GM19035 (cell line): Measurements from ENCODE around the gene ZNRF3.
"Not testable (repeated sequence)": the region's sequence is repeated elsewhere in the genome, so short reads cannot be mapped to it uniquely, and the experiment has no call there.

Source experiments
- ATAC-seq: cut with Tn5 transposase; IDR thresholded peaks from one replicate; pipeline ENCODE4 v1.9.1; 2021; ENCODE audit not compliant: unreplicated experiment

The ZNRF3 gene

GRCh38 chr22:29003552-29003951, 120.2 kb downstream of the ZNRF3 start:
- ATAC-seq: no peak

DNA sequence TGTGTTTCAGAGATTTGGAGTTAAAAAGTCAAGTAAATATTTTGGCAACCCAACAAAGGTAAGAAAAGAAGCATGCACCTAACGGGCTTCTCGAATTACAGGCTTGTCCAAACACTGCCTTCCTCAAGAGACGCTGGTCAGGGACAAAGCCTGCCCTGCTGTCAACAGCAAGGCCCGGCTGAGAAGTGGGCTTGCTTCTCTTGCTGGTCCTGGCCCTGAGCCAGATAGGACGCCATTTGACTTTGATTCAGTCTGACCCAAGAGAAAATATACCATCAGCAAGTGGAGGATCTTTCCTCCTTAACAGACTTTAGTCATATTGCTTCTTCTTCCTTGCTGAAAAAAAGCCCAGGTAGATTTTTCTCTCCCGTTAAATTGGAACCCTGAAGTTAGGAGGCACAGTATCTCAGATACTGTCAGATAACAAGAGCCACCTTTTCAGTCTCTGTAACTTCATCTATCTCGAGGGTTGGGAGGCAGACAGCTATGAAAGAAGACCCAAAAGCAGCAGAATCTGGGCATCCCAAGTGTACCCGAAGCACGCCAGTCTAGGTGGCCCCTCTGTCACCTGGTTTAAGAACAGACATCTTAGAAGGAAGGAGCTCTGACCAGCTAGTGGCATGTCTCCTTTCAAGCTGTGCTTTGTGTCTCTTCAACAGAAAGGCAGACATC, 120.7 kb downstream of the ZNRF3 start:
- no peak for ATAC-seq

DNA sequence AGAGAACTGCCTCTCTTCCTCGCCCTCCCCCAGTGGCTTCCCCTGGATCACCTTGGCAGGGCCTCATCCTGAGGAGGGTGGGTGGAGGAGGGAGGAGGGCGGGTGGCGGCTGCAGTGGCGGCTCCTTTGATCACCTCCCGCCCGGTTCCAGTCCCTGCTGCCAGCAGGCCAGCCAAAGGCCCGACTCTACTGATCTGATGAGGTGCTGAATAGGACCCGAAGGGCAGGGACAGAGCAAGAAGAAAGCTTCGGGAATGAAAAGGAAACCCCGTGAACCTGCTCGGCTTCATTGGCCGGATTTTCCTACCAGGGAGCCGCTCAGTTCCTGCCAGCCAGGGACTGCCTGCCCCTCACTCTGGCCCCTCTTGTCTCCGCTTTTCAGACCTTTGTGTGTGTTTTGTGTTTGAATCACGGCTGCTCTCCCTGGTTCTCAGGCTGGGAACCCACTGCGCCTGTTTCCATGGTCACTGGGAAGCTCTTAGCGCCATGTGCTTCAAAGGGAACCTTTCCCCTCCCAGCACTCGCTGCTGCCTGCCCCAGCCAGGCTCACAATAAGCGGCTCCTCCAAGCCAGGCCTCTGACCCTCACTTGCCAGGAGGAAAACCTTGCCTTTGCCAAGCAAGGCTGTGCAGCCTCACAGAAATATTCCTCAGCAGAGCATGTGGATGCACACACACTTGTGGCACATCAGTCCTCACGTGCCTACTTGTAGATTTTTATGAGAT, 121.4 kb downstream of the ZNRF3 start:
- no peak for ATAC-seq

GRCh38 chr22:29005754-29006153, 122.4 kb downstream of the ZNRF3 start:
- not testable (repeated sequence) for ATAC-seq

DNA sequence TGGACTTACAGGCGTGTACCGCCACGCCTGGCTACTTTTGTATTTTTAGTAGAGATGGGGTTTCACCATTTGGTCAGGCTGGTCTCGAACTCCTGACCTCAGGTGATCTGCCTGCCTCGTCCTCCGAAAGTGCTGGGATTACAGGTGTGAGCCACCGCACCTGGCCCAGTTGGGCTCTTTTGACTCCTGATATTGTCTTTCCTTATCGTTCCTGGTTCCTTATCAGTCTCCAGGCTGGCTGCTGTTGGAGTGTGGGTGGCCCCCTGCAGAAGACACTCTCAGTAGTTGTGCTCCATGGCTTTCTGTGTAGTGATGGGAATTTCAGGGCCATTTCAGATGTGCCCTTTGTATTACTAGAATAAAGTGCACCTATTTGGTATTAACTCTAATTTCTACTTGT, 123.0 kb downstream of the ZNRF3 start:
- no peak for ATAC-seq

DNA sequence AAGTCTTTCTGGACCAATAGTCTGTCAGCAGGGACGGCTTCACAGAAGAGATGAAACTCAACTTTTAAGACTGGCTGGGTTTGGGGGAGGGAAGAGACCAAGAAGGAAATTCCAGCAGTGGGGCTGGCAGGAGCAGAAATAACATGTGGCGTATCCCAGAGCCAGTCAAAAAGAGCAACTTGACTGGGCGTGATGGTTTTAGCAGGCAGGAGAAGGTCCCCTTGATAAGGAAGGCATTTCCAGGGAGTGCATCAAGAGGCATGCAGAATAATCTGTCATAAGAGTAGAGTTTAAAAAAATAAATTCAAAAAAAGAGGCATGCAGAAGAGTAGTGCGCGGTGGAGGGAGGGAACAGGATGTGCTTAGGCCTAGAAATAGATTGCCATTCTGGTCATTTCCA, 125.8 kb downstream of the ZNRF3 start:
- no peak for ATAC-seq

DNA sequence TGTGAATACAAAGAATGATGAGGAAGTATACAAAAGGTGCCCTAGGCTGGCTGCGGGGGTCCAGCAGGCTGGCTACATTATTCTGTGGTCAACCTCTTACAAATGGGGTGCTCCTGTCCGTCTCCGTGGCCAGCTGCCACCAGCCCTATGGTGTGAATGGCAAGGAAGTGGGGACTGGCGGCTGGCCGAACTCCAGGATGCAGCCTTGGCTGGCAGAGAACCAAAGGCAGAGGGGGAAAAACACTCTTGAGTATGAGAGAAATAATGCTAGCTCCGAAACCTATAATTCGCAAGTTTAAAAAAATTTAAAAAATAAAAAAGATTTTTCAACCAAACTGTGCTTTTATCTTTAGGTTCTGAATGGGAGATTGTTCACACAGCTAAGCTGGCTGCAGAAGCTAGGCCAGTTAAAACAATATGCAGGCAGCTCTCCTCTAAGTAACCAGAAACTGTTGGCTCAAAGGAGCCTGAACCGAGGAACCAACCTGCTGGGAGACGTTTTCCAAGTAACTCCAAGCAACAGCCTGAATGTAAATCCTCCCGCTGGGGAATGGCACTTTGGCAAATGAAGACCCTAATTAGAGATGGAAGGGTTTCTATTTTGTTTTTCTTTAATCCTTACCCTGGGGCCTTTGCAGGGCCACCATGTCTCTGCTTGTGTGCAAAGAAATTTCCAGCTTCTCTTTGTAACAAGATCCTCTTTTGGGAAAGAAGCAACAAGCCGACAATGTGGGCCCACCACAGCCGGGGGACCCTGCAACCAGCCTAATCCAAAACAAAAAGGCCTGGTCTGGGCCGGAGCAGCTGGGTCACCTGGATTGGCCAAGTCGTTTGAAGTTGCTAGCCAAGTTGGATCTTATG, 128.1 kb downstream of the ZNRF3 start:
- no peak for ATAC-seq

DNA sequence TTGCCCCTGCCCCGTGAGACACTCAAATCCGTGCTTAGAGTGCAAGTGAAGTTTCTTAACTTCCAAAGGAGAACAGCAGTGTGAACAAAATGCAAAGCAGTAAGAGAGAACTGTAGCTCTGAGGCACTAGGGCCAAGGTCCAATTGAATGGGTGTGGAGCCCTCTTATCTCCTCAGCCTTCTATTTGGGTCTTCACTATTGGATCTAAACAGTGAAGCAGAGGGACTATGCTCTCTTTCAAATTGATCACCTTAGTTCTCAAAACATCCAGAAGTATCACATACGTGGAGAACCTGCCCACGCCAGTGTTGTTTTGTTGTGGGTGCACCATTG, 128.7 kb downstream of the ZNRF3 start:
- ATAC-seq: no peak

- no peak for ATAC-seq
Measured at GRCh38 chr22:29012952-29013351, 129.6 kb downstream of the ZNRF3 start.

DNA sequence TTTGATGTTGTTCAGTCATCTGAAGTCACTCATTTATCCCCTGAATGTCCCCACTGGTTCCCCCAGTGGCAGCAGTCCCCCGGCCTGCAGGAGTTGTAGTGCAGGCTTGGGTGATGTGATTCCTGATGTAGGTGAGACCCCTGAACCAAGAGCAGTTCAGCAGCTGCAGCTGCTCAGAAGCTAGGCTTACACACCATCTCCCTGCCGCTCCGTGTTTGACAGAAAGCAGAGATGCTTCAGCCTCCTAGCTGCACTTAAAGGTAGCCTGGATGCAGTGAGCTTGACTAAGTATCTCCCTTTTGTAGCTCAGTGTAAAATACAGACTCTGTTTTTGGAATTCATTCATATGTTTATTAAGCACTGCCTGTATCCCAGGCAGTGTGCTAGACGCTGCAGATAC, 130.9 kb downstream of the ZNRF3 start:
- ATAC-seq: no peak

DNA sequence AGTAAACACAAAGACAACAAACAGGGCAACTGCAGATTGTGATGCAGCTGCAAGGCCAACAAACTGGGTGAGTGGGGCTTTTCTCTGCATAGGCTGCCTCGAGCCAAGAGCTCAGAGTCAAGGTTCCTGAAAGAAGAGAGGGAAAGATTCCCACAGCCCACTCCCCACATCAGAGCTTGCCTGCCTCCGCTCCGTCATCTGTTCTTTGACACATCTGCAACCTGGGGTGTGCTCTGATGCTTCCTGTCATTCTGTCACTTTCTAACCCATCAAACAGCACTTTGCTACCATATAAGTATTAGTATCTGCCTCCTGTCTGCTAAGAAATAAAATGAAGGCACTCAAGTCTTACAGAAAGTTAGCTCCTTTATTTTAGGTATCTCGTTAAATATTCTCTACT, 131.4 kb downstream of the ZNRF3 start:
- ATAC-seq: no peak

GRCh38 chr22:29016067-29016938, 132.9 kb downstream of the ZNRF3 start:
- ATAC-seq: no peak

- no peak for ATAC-seq
Measured at GRCh38 chr22:29018293-29019189, 135.2 kb downstream of the ZNRF3 start.

- no peak for ATAC-seq
Measured at GRCh38 chr22:29022101-29022817, 138.9 kb downstream of the ZNRF3 start.

GRCh38 chr22:29023172-29023796, 139.9 kb downstream of the ZNRF3 start:
- no peak for ATAC-seq

DNA sequence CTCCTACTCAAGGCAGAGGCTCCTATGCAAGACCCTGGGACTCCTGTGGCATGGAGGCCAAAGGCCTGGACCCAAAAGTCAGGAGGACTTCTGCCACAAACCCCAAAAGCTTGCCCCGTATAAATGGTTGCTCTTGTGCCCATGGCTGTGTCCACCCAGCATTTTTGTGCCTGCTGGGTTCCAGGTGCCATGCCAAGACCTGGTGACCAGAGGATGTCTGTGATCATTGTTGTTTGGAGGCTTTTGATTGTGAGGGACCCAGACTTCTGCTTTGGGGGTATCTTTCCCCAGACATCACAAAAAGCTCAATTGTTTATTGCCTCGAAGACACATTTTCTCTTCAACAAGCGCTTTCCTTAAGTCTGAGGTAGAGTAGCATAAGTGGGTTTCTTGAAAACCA, 143.2 kb downstream of the ZNRF3 start:
- ATAC-seq: no peak

DNA sequence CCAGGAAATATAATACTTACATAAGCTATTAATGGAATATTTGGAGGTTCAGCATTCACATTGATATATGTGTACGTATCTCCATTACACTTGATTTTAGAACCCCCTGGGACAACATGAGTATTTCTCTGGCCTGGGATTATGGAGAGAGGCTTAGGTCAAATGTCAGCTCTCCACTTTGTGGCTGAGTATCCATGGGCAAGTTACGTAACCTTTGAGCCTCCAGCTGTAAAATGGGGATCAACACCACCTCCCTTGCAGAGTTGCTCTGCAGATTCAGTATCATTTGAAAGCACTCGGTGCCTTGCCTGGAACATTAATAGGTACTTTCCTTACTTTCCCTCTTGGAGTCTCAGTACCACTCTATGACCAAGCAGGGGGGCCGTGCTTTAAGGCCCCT, 145.1 kb downstream of the ZNRF3 start:
- ATAC-seq: no peak

GRCh38 chr22:29029202-29030000, 146.0 kb downstream of the ZNRF3 start:
- no peak for ATAC-seq
